ENCODE results near the gene MAPK9.

The MAPK9 gene

GRCh38 chr5:180216646-180217171, 75.2 kb downstream of the MAPK9 start:
- FAIRE-seq (no peak), DNase-seq (ENCODE audit: insufficient read length, low spot score) (no peak)
- TF ChIP-seq, protein P1, sequence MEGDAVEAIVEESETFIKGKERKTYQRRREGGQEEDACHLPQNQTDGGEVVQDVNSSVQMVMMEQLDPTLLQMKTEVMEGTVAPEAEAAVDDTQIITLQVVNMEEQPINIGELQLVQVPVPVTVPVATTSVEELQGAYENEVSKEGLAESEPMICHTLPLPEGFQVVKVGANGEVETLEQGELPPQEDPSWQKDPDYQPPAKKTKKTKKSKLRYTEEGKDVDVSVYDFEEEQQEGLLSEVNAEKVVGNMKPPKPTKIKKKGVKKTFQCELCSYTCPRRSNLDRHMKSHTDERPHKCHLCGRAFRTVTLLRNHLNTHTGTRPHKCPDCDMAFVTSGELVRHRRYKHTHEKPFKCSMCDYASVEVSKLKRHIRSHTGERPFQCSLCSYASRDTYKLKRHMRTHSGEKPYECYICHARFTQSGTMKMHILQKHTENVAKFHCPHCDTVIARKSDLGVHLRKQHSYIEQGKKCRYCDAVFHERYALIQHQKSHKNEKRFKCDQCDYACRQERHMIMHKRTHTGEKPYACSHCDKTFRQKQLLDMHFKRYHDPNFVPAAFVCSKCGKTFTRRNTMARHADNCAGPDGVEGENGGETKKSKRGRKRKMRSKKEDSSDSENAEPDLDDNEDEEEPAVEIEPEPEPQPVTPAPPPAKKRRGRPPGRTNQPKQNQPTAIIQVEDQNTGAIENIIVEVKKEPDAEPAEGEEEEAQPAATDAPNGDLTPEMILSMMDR (IDR thresholded peaks at IDR 0.05; ENCODE audit: insufficient read depth, missing control alignments), result no peak

DNA sequence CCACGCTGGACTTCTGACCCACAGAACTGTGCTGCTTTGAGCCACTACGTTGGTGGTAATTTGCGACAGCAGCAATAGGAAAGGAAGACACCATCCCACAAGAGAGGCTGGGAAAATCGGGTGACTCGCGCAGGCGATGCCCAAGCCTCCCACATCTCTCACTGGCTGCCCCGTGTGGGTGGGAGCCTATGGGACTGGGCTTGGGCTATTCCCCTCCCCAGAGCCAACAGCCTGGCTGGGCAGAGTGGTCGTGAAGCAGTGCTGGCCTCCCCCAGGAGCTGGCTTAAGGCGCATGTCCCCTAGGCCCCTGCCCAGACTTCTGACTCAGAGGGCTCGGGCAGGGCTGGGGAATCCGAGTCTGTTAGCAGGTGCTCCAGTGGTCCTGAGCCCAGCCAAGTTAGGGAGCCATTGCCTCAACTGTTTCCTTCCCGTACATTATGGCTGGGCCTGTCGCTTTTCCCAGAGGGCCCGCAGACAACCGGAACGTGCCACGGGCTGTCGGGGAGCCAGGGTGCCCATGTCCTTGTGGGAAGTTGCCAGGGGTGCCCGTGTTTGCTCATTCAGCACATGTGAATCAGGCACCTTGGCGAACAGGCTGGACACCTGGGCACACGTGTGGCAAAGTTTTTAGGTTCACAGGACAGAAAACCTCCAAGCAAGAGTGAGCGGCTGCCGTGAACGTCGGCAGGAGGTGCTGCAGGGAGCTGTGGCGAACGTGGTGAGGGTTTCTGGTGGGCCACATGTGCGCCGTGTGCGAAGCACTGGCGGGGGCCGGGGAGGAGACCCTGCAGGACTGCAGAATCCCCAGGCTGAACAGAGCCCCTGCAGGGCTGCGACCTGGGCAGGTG, 75.9 kb downstream of the MAPK9 start:
- TF ChIP-seq, protein P1 (IDR thresholded peaks at IDR 0.05; ENCODE audit: insufficient read depth, missing control alignments), result no peak
- DNase-seq (ENCODE audit: insufficient read length, low spot score), result no peak
- no peak for FAIRE-seq

DNA sequence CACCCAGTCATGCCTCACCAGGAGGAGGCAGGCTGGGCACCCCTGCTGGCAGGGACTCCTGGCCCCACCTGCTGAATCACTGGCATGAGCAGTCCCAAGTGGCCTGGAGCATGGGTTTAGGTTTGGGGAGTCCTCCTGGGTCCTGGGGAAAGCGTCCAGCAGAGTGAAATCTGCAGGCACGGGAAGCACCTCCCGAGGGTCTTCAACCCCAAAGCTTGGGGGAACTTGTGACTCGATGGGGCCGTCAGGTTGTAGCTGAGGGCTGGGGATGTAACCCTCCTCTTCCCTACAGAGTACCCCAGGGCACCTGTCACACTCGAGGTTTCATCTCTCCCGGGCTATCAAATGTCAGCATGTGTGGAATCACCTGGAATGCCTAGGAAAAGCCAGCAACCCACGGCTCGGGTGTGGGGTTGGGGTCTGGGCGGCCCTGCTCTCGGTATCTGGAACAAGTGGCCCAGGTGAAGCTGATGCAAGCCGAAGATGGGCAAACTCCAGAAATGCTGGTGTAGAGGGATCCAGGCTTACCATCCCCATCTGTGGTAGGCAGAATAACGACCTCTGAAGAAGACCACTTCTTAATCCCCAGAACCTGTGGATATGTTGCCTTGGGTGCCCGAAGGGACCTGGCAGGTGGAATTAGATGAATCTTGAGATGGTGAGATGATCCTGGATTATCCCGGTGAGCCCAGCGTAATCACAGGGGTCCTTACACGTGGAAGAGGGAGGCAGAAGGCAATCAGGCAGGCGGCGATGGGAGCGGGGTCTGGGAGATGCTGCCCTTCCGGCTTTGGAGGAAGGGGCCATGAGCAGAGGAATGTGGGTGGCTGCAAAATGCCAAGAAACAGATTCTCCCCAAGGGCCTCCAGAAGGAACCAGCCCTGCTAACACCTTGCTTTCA, 76.8 kb downstream of the MAPK9 start:
- no peak for FAIRE-seq
- TF ChIP-seq, protein P1 (IDR thresholded peaks at IDR 0.05; ENCODE audit: insufficient read depth, missing control alignments), result no peak
- no peak for DNase-seq (ENCODE audit: insufficient read length, low spot score)

DNA sequence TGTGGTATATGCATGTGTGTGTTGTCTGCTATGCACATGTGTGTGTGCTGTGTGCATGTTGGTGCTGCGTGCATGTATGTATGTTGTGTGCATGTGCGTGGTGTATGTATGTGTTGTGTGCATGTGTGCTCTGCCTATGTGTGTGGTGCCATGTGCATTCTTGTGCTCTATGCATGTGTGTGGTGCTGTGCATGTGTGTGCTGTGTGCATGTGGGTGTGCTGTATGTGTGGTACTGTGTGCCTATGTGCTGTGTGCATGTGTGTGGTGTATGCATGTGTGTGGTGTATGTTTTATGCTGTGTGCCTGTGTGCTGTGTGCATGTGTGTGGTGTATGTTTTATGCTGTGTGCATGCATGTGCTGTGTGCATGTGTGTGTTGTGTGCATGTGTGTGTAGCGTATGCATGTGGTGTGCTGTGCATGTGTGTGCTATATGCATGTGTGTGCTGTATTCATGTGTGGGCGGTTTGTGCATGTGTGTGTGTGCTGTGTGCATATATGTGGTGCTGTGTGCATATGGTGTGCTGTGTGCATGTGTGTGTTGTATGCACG, 78.2 kb downstream of the MAPK9 start:
- TF ChIP-seq, protein P1 (IDR thresholded peaks at IDR 0.05; ENCODE audit: insufficient read depth, missing control alignments), result no peak
- DNase-seq (ENCODE audit: insufficient read length, low spot score) (no peak), FAIRE-seq (no peak)

GRCh38 chr5:180213256-180213600, 78.7 kb downstream of the MAPK9 start:
- DNase-seq (ENCODE audit: insufficient read length, low spot score) (no peak), FAIRE-seq (no peak)
- TF ChIP-seq, protein P1 (IDR thresholded peaks at IDR 0.05; ENCODE audit: insufficient read depth, missing control alignments), result no peak

GRCh38 chr5:180212363-180213255, 79.3 kb downstream of the MAPK9 start:
- TF ChIP-seq, protein P1 (IDR thresholded peaks at IDR 0.05; ENCODE audit: insufficient read depth, missing control alignments), result no peak
- FAIRE-seq (no peak), DNase-seq (ENCODE audit: insufficient read length, low spot score) (no peak)
